Neuronal stem cell (in vitro differentiated cells): ENCODE measurements around the gene MASP1.
A peak's percentile ranks its signal among the peaks of the same experiment; 100 is the strongest.

ENCODE experiments used
- DNase-seq: peaks from one replicate; pipeline ENCODE4 v3.0.0-alpha.2; 2013; ENCODE audit warnings: low spot score
- H2AFZ ChIP-seq: one replicate; pipeline ENCODE4 v1.6.1; 2013; ENCODE audit warnings: mild to moderate bottlenecking, low read length, inconsistent platforms
- H2AK5ac ChIP-seq: 2 replicates; pipeline ENCODE4 v1.6.1; 2013; ENCODE audit warnings: low read depth, mild to moderate bottlenecking, inconsistent platforms, low read length, moderate library complexity, mixed read lengths
- H2BK120ac ChIP-seq: 2 replicates; pipeline ENCODE4 v1.6.1; 2013; ENCODE audit warnings: low read depth, mild to moderate bottlenecking, inconsistent platforms, low read length, moderate library complexity, mixed read lengths
- H2BK12ac ChIP-seq: one replicate; pipeline ENCODE4 v1.6.1; 2013; ENCODE audit warnings: low read length, inconsistent platforms
- H2BK15ac ChIP-seq: 2 replicates; pipeline ENCODE4 v1.6.1; 2013; ENCODE audit warnings: mild to moderate bottlenecking, low read length, inconsistent platforms, mixed read lengths
- H2BK5ac ChIP-seq: one replicate; pipeline ENCODE4 v1.6.1; 2013; ENCODE audit warnings: inconsistent platforms, mild to moderate bottlenecking, low read length, moderate library complexity
- H3K14ac ChIP-seq: one replicate; pipeline ENCODE4 v1.6.1; 2013; ENCODE audit warnings: low read length, inconsistent platforms
- H3K18ac ChIP-seq: 2 replicates; pipeline ENCODE4 v1.6.1; 2013; ENCODE audit warnings: low read length, inconsistent platforms
- H3K23ac ChIP-seq: 2 replicates; pipeline ENCODE4 v1.6.1; 2013; ENCODE audit warnings: low read depth, mild to moderate bottlenecking, mixed read lengths, low read length, inconsistent platforms; ENCODE audit not compliant: poor library complexity
- H3K27ac ChIP-seq: replicated peaks from 3 replicates; pipeline ENCODE4 v1.5.1; 2013; ENCODE audit warnings: low read length, inconsistent platforms
- H3K27me3 ChIP-seq, 3 experiments: 2 replicates each; pipeline ENCODE4 v1.6.1; 2013; ENCODE audit warnings: low read length in 3 of 3, mild to moderate bottlenecking in 2 of 3, inconsistent platforms in 1 of 3, low read depth in 1 of 3, mixed read lengths in 1 of 3, moderate library complexity in 1 of 3; ENCODE audit not compliant: control insufficient read depth in 3 of 3, insufficient read depth in 3 of 3
- H3K36me3 ChIP-seq, 2 donors: replicated peaks in 1 of 2; 2 replicates each; pipeline ENCODE4 v1.6.1; 2013; ENCODE audit warnings: low read length in 2 of 2; ENCODE audit not compliant: control insufficient read depth in 2 of 2, insufficient read depth in 2 of 2
- H3K4ac ChIP-seq: 2 replicates; pipeline ENCODE4 v1.6.1; 2013; ENCODE audit warnings: inconsistent platforms, mild to moderate bottlenecking, low read length, moderate library complexity
- H3K4me1 ChIP-seq, 2 donors: 1 replicate in 1 of 2; 2 replicates in 1 of 2; pipeline ENCODE4 v1.6.1; 2013; ENCODE audit warnings: low read length in 2 of 2, low read depth in 1 of 2; ENCODE audit not compliant: control insufficient read depth in 2 of 2, insufficient read depth in 1 of 2
- H3K4me2 ChIP-seq: one replicate; pipeline ENCODE4 v1.6.1; 2013; ENCODE audit warnings: mild to moderate bottlenecking, low read length, inconsistent platforms; ENCODE audit not compliant: insufficient read depth, poor library complexity, severe bottlenecking
- H3K4me3 ChIP-seq, 2 donors: 2 replicates each; pipeline ENCODE4 v1.5.1; 2013; ENCODE audit warnings: low read length in 2 of 2, mild to moderate bottlenecking in 2 of 2, inconsistent platforms in 1 of 2, moderate library complexity in 1 of 2
- H3K79me1 ChIP-seq: one replicate; pipeline ENCODE4 v1.6.1; 2013; ENCODE audit warnings: low read depth, mild to moderate bottlenecking, inconsistent platforms, low read length, moderate library complexity
- H3K9ac ChIP-seq: one replicate; pipeline ENCODE4 v1.6.1; 2013; ENCODE audit warnings: mild to moderate bottlenecking, low read depth, low read length, inconsistent platforms; ENCODE audit not compliant: poor library complexity
- H3K9me3 ChIP-seq, 2 donors: replicated peaks in 1 of 2; 2 replicates each; pipeline versions ENCODE3 to v1.6.1; 2013; ENCODE audit warnings: low read length in 2 of 2, mild to moderate bottlenecking in 2 of 2, inconsistent platforms in 1 of 2, low read depth in 1 of 2, mixed read lengths in 1 of 2, moderate library complexity in 1 of 2; ENCODE audit not compliant: control insufficient read depth in 2 of 2, insufficient read depth in 1 of 2
- H4K8ac ChIP-seq: one replicate; pipeline ENCODE4 v1.6.1; 2013; ENCODE audit warnings: low read depth, mild to moderate bottlenecking, inconsistent platforms, low read length, moderate library complexity
- H4K91ac ChIP-seq: one replicate; pipeline ENCODE4 v1.6.1; 2013; ENCODE audit warnings: low read length, low read depth, mild to moderate bottlenecking, inconsistent platforms; ENCODE audit not compliant: poor library complexity
- WGBS, 2 donors: extraction: QIAGEN DNeasy Blood & Tissue Kit; methylation state at CpG; one replicate each; pipeline ENCODE4 v1.1.7; 2013; ENCODE audit warnings: missing lambda C conversion rate in 2 of 2, mixed read lengths in 1 of 2; ENCODE audit not compliant: insufficient read length in 2 of 2, insufficient replicate concordance in 1 of 2; ENCODE audit errors: extremely low coverage in 2 of 2; 5-methylcytosine and 5-hydroxymethylcytosine counted together

MASP1 gene

DNA sequence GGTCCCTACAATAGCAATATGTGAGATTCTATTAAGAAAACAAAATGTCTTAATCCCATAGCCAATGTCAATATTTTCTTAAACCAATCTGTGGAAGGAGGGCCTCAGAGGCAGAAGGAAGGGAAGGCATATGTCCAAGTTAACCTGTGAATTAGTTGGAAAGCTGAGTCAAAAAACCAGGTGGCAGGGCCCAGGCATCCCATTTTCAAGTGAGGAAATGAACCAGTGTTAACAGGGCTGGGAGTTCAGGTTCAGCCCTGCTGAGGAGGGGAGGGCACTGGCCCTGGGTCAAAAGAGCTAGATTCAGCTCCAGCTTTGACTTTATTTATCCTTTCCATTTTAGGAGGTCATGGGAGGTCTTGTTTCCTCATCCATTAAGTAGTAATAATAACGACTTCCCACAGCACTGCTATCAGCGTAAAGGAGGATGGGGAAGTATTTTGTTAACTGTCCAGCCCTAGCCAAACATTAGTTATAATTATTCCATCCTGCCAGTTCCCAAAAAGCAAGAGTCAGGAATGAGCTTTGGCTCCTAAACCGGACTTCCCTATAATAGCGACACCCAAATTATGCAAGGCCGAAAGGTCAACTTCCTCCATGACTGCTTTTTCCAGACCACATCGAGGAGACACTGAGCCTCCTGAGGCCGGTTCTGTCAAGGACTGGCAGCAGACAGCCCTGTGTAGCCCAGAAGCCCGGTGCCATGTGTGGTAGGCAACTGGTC lies 3.2 kb downstream of the MASP1 start:
- no peak overlapping the region for H3K4ac ChIP-seq
- no peak overlapping the region for H2AK5ac ChIP-seq
- H3K23ac ChIP-seq = no peak overlapping the region
- peaks cover 7 to 8% of the 10 kb centered on the region in 2 donors for H3K4me1 ChIP-seq
- H3K18ac ChIP-seq = no peak overlapping the region
- H2BK120ac ChIP-seq = no peak overlapping the region
- H3K4me2 ChIP-seq = no peak overlapping the region
- no CpG with 5 or more reads among the region's 8 CpGs for WGBS, 2 donors
- no peak overlapping the region for H3K9ac ChIP-seq
- H2BK5ac ChIP-seq = no peak overlapping the region
- H3K27ac ChIP-seq = no peak overlapping the region
- no peak overlapping the region for H4K91ac ChIP-seq
- H2BK15ac ChIP-seq = no peak overlapping the region
- DNase-seq = no peak
- H3K36me3 ChIP-seq = no peaks in the 10 kb centered on the region
- no peaks in the 10 kb centered on the region for H3K79me1 ChIP-seq
- H2BK12ac ChIP-seq = no peak overlapping the region
- no peak overlapping the region for H3K14ac ChIP-seq
- H2AFZ ChIP-seq = no peak overlapping the region
- no peak overlapping the region for H3K4me3 ChIP-seq
- no peaks in the 10 kb centered on the region for H3K9me3 ChIP-seq
- no peak overlapping the region for H4K8ac ChIP-seq
- H3K27me3 ChIP-seq = peaks cover 0 to 26% (median 2%) of the 10 kb centered on the region in 3 experiments

DNA sequence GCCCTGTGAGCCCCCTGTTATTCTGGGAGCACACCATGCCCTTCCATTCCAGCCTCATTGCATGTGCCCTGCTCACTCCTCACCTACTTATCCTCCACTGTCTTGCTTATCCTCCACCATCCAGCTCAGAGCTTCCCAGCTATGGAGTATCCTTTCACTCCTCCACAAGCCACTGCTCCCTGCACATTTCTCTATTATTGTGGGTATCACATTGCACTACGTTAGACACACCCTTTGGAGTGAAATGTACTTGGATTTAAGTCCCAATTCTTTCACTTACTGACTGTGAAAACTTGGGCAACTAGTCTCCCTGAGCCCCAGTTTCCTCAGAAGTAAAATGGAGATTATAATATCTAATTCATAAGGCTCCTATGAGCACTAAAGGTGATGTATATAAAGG lies 4.3 kb downstream of the MASP1 start:
- Histone ChIP-seq H3K79me1 (no peaks in the 10 kb centered on the region), H3K9ac (no peak overlapping the region), H2AFZ (no peak overlapping the region), H3K4me1 (peaks cover 7 to 8% of the 10 kb centered on the region in 2 donors), H4K91ac (no peak overlapping the region), H2AK5ac (no peak overlapping the region), H3K9me3 (no peaks in the 10 kb centered on the region), H3K18ac (no peak overlapping the region), H2BK120ac (no peak overlapping the region), H2BK12ac (no peak overlapping the region), H3K27me3 (peaks cover 0 to 22% (median 2%) of the 10 kb centered on the region in 3 experiments), H3K36me3 (no peaks in the 10 kb centered on the region), H3K4me3 (peak overlapping the region in 1 of 2 donors; percentile 18), H2BK15ac (no peak overlapping the region), H3K27ac (no peak overlapping the region), H4K8ac (no peak overlapping the region), H3K4ac (no peak overlapping the region), H2BK5ac (no peak overlapping the region), H3K4me2 (no peak overlapping the region), H3K23ac (no peak overlapping the region), H3K14ac (peak overlapping the region; percentile 42)
- no peak for DNase-seq
- WGBS, 2 donors = no CpG with 5 or more reads among the region's 1 CpG

DNA sequence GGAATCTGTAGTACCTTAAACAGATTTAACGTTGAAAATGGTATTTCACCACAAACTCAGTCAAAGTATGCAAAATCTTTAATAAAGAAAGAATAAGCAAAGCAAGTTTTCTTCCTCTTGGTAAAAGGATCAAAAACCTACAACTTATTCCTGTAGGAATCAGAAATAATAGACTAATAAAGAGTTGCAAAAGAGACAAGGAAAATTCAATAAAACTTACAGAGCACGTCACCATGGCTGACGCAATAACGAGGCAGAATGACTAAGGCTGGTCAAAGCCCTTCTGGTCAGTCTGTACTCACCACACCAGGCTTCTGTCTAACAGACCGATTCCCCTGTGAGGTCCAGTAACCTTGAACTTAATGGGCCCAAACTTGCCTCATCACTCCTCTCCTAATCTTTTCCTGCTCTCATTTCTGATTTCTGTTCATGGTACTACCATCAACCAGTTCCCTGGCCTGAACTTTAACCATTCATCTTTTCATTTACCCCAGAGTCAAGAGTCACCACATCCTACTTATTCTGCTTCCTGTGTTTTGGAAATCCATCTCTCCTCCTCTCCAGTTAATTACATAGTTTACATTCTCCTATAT lies 5.0 kb downstream of the MASP1 start:
- Histone ChIP-seq H3K79me1 (no peaks in the 10 kb centered on the region), H3K4me3 (no peak overlapping the region), H3K9me3 (no peaks in the 10 kb centered on the region), H2BK12ac (no peak overlapping the region), H3K9ac (no peak overlapping the region), H2BK5ac (no peak overlapping the region), H3K23ac (no peak overlapping the region), H2BK15ac (no peak overlapping the region), H3K27me3 (peaks cover 0 to 15% (median 2%) of the 10 kb centered on the region in 3 experiments), H3K27ac (no peak overlapping the region), H3K18ac (no peak overlapping the region), H3K4ac (no peak overlapping the region), H3K4me1 (peaks cover 5 to 6% of the 10 kb centered on the region in 2 donors), H3K14ac (no peak overlapping the region), H2AK5ac (no peak overlapping the region), H4K91ac (no peak overlapping the region), H4K8ac (no peak overlapping the region), H3K4me2 (no peak overlapping the region), H2BK120ac (no peak overlapping the region), H3K36me3 (no peaks in the 10 kb centered on the region), H2AFZ (no peak overlapping the region)
- no CpG with 5 or more reads among the region's 5 CpGs for WGBS, 2 donors
- DNase-seq = no peak

DNA sequence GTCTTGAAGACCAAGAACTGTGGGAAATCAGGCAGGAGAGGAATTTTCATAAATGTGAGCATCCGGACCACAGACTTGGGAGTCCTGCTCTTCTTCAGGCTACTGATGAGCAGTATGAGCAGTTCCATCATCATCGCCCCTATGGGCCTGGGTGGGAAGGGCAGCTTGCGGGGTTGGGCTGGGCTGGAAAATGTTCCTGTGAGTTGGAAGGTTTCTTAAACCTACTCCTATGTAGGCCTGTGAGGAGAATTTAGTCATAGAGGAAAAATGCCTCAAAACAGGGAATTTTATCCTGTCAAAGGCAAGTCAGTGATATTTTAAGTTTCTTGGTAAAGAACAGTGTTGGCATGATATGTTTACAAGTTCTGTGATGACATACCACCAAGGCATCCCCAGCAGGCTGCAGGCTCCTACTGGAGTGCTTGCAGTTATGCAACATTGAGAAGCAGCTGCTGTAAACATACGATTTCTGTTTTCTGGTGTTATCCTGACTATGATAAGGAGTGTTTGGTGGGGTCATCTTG lies 10.3 kb downstream of the MASP1 start:
- Histone ChIP-seq H3K4me1 (peaks cover 0 to 2% of the 10 kb centered on the region in 2 donors), H3K9ac (no peak overlapping the region), H2BK120ac (no peak overlapping the region), H3K36me3 (no peaks in the 10 kb centered on the region), H4K91ac (no peak overlapping the region), H3K14ac (no peak overlapping the region), H2BK15ac (no peak overlapping the region), H3K18ac (no peak overlapping the region), H2BK12ac (no peak overlapping the region), H4K8ac (no peak overlapping the region), H2AFZ (no peak overlapping the region), H3K79me1 (no peaks in the 10 kb centered on the region), H3K4me3 (no peak overlapping the region), H3K4ac (no peak overlapping the region), H2AK5ac (no peak overlapping the region), H3K23ac (no peak overlapping the region), H3K4me2 (no peak overlapping the region), H2BK5ac (no peak overlapping the region), H3K27ac (no peak overlapping the region), H3K9me3 (no peaks in the 10 kb centered on the region), H3K27me3 (no peaks in the 10 kb centered on the region)
- DNase-seq = no peak
- no CpG with 5 or more reads among the region's 4 CpGs for WGBS, 2 donors
